VCaP (cell line): Measurements from ENCODE around the gene VIPR2.
"Not testable (repeated sequence)": the region's sequence is repeated elsewhere in the genome, so short reads cannot be mapped to it uniquely, and the experiment has no call there.

ENCODE experiments used
- H3K27ac ChIP-seq: fragments of 450-650 bp; 2 replicates; pipeline ENCODE4 v1.5.1; 2017
- TF ChIP-seq, protein P1 (sequence below): fragments of 450-650 bp; conservative IDR thresholded peaks from 2 replicates; pipeline ENCODE4 v1.5.1; 2017; ENCODE audit warnings: mild to moderate bottlenecking, moderate library complexity

The VIPR2 gene

GRCh38 chr7:159007996-159008389, 136.7 kb downstream of the VIPR2 start:
- peak overlapping the region; percentile 21; the same call in 1 of the 2 replicates for H3K27ac ChIP-seq
- TF ChIP-seq, protein P1, sequence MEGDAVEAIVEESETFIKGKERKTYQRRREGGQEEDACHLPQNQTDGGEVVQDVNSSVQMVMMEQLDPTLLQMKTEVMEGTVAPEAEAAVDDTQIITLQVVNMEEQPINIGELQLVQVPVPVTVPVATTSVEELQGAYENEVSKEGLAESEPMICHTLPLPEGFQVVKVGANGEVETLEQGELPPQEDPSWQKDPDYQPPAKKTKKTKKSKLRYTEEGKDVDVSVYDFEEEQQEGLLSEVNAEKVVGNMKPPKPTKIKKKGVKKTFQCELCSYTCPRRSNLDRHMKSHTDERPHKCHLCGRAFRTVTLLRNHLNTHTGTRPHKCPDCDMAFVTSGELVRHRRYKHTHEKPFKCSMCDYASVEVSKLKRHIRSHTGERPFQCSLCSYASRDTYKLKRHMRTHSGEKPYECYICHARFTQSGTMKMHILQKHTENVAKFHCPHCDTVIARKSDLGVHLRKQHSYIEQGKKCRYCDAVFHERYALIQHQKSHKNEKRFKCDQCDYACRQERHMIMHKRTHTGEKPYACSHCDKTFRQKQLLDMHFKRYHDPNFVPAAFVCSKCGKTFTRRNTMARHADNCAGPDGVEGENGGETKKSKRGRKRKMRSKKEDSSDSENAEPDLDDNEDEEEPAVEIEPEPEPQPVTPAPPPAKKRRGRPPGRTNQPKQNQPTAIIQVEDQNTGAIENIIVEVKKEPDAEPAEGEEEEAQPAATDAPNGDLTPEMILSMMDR: no peak

DNA sequence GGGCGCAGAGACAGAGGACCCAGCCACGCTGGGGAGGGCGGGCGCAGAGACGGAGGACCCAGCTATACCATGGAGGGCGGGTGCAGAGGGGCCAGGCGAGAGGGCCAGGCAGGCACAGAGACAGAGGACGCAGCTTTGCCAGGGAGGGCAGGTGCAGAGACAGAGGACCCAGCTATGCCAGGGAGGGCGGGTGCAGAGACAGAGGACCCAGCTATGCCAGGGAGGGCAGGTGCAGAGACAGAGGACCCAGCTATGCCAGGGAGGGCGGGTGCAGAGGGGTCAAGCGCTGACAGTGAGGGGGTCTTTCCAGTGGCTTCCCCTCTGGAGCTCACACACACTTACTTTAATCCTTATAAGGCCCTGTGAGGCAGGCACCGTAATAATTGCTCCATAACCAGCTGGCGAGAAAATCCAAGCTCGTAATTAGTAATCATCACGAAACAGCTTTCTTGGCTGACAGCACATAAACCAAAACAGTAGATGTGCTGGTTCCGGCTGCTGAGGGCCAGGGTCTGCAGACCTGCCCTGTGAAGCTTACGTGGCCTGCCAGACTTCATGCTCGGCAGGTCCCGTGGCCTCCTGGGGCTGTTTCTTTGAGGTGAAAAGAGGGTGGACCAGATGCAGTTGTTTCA, 137.2 kb downstream of the VIPR2 start:
- H3K27ac ChIP-seq: peak overlapping the region; percentile 21; the same call in 1 of the 2 replicates
- TF ChIP-seq, protein P1: no peak

DNA sequence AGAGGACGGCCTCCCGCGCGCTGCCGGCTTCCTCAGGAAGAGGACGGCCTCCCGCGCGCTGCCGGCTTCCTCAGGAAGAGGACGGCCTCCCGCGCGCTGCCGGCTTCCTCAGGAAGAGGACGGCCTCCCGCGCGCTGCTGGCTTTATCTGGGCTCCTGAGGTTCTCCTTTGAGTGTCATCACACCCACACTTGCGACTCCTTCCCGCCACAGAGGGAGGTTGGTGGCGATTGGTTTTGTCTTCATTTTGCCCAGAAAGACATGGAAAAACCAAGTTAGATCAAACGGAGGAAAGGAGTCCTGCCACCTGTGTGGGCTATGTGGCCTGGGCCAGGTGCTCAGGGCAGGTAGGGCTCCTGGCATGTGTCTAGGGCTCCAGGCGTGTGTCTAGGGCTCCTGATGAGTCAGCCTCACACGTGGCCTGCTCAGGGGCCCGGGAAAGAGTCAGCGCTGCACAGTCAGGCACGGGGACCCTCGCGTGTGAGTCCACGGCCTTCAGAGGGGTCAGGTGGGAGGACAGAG, 138.0 kb downstream of the VIPR2 start:
- H3K27ac ChIP-seq: peak overlapping the region; percentile 21; the same call in 1 of the 2 replicates
- TF ChIP-seq, protein P1: no peak

GRCh38 chr7:159006022-159006609, 138.6 kb downstream of the VIPR2 start:
- not testable (repeated sequence) for H3K27ac ChIP-seq

DNA sequence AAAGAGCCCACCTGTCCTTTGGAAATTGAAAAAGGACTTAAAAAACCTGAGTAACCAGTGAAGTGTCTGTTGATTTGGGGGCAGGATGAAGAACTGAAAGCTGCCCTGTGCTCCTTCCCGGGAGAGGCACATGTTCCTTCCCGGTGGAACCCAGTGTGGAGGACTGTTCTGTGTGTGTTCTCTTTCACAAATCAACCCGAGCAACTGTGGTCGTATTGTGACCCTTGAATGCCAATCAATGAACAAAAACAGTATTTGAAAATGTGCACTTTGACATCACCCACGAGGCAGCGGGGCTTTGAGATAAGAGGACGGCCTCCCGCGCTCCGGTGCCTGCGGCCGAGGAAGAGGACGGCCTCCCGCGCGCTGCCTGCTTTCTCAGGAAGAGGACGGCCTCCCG, 139.0 kb downstream of the VIPR2 start:
- H3K27ac ChIP-seq: no peak overlapping the region
- TF ChIP-seq, protein P1: no peak

GRCh38 chr7:159004411-159004810, 140.3 kb downstream of the VIPR2 start:
- H3K27ac ChIP-seq: no peak overlapping the region
- TF ChIP-seq, protein P1: no peak

GRCh38 chr7:159001811-159002210, 142.9 kb downstream of the VIPR2 start:
- TF ChIP-seq, protein P1: no peak
- H3K27ac ChIP-seq: no peak overlapping the region

DNA sequence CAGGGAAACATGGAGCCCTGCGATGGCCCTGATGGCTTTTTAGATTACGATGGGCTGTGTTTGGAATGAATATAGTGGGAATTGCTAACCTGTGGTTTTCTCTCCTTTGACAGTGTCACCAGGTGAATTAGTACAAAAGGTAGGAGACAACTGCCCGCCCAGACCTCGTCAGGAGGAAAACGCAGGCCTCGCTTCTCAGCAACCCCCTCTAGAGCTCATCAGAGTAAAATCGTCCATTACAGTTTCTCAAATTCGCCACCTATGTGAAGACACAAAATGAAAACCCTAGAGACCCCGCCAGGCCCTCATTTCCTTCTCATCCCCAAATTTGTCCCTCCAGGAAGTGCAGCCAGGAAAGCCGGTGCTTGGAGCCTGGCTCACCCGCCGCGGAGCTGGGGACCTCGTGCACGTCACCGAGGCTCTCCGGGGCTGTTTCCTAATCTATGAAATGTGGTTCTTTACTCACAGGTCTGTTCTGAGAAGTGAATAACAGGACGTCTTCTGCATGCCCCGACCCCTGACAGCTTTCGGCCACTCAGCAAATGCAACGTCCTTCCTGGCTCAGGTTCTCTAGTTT, 143.7 kb downstream of the VIPR2 start:
- TF ChIP-seq, protein P1: no peak; the same call in 1 of the 2 replicates
- no peak overlapping the region for H3K27ac ChIP-seq
